Measurements from ENCODE around the gene HYPK.

Gene HYPK, protein sequence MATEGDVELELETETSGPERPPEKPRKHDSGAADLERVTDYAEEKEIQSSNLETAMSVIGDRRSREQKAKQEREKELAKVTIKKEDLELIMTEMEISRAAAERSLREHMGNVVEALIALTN

DNA sequence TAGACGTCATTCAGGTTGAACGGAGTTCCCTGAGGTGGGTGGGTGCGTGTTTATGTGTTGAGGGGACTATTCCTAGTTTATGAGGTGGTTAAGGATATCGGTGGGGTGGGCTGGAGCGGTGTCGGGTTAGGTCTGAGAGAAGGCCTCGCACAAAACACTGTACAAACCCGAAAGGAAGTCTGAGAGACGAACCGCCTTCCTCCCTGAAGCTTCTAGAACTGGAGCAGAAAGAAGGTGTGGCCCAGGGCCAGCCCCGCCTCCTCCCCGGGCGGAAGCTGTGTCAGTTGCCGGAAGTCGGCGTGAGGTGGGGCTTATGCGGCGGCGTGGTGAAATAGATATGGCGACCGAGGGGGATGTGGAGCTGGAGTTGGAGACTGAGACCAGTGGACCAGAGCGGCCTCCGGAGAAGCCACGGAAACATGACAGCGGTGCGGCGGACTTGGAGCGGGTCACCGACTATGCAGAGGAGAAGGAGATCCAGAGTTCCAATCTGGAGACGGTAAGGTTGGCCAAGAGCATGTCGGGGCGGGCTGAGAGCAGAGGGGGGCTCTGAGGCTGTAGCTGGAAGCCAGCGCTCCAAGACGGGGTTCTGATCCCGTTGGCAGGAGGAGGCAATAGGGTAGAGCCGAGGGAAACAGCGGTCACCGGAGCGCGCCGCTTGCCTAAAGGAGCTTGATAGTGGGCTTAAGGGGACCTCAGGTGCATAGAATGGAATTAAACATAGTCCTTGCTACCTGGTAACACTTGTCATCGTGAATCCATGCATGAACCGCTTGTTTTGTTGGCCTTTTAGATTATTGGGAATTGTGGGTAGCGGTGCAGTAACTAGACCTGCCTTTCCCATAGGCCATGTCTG is at the start of gene HYPK:
Gene HYPK (plus strand): TSS at position 314 of the 856 bp plus-strand sequence. CDS start 24 bp downstream, at position 338.
- peak; percentile 90 for FAIRE-seq

DNA sequence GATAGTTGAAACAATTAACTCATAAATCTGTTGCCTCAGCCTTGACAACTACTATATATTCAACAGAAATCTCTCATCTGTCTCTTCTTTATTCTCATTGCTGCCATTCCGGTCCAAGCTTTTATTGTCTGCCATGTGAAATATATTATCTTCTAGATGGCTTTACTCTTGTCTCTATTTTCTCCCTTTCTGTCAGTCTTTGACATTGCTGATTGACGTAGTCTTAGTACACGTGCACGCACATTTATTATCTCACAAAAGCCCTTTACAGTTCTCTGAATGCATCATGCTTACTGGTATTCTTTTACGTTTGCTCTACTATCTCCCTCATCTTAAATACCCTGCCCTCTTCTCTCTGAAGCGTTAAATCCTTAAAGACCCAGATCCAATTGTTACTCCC is 48.5 kb upstream of the HYPK start:
- no peak for FAIRE-seq

DNA sequence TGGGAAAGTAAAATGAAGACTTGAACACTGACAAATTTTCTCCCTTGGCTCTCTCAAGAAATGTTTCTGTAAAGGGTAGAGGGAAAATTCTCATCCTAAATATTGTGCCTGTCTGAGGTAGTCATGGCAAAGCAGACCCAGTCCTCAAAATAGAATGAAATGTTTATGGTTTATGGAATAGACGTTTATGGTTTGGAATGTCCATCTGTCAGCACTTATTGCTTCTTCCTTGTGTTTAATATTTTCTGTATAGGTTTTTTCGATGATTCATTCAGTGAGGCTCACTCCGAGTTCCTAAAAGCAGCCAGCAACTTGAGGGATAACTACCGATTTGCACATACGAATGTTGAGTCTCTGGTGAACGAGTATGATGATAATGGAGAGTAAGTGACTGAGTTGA is 37.6 kb upstream of the HYPK start:
- no peak for FAIRE-seq

DNA sequence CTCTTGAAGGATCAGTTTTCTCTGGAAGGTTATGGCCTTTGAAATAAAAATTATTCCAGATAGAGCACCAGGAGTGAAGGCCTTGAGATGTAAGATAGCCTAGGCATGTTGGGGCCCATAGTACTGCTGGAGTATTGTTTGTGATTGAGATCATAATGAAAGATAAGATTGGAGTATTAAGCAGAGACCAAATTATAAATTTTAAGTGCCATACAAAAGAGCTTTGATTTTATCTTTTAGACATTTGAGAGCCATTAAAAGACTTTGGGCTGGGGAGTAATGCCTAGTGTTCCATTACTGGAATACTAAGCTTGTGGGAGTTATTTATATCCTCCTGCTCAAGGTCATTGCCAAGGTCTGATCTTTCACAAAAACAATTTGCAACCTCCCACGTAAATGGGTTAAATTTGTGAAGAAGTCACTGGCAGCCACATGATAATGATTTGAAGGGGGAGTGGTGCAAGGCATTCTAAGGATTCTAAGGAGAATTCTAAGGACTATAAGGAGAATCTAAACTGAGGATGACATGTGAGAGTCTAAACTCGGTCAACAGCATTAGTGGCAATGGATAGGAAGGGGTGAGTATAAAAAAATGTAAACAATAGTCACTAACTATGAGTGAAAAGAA is 36.5 kb upstream of the HYPK start:
- FAIRE-seq: no peak

DNA sequence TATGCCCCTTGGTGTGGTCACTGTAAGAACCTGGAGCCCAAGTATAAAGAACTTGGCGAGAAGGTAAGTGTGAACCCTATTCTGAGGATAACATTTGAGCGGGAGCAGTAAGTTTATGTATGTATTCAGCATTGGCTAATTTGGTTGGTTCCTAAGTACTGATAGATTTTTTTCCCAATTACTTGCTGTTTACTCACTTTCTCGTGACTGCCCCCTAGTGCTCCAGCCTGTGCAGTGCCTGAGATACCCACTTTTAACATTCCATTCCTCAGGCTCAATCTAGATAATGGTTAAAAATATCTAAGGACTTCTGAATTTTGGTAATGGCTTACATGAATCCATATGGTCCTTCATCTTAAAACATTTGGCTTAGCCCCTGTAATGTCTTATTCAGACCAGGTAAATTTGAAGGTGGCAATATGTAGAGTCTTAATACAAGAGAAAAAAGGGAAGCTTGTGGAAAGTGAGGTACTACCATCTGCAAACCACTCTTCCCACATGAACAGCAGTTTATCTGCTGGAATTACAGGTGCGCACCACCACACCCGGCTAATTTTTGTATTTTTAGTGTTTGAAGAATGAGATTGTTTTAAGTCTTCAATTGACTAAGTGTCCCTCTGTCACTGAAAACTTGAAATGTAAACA is 30.7 kb upstream of the HYPK start:
- FAIRE-seq: peak; percentile 91

DNA sequence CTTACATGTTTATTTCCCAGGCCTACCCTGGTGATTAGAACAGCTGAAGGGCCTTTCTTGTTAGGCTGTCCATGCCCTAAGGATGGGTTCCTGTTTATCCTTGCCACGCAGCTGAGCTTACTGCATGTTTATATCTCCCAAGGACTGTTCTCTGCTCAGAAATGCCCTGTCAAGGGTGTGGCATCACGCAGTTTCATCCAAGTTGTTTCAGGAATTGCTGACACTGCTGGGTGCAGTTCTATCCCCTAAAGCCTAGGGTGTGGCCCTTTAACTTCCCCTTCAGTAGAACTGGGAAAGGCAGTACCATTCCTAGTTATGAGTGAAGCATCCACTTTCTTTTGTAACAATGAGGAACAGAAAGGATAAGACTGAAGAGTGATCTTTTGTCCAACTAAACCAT is 28.6 kb upstream of the HYPK start:
- FAIRE-seq: no peak

DNA sequence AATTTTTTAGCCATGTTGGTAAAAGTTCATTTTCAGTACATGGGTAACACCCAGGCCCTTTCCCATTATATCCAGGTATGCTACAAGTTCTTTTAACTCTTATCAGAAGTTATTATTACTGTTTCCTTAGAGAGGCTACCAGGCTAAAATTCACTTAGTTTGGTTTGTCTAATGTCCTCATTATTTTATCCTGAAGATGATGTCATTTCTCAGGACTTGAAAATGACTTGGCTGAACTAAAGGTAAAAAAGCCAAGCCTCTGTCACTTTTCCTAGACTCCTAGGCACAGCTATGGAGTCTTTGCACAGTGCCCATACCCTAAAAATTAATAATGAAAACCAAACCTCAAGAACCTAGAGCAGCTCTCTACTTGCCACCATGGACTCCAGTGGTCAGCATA is 27.8 kb upstream of the HYPK start:
- FAIRE-seq: no peak

DNA sequence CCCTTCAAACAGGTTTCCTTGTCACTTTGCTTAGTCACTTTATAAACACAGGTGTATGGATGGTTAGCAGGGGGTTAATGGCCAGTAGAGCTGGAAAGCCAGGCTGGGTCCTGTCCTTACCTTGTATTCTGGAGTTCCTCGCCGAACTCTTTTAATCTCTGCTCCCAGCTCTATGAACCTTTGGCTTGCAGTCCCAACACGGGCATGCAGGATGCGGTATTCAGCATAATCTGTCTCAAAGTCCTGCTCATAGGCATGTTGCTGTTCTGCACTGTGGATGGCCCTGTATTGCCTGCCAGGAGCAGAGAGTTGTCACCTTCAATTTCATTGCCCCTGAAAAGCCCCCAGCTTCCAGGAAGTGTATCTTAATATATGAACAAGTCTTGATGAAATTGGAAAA is 26.3 kb upstream of the HYPK start:
- FAIRE-seq: no peak

DNA sequence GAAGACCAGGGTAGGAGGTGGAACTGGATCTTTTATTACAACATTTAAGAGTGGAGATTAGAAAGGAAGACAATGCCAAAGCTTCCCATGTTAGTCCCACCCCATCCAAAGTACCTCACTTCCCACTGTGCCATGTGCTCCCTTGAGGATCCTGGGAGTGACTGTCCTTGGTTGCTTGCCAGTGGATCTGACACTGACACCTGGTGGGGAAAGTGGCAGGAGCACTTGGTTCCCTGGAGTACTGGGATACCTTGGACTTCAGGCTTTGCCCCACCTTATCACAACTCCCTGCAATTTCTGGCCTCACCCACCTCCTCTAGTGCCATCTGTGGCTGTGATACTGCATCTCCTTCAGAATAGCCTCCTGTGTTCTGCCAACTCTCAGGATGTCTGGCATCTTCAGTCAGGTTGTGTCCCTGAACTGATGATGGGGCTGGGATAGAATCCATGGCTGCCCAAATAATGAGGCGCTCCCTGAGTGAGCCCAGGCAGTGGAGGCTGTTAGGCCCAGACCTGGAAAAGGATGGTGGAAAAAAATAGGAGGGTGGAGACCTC is 24.9 kb upstream of the HYPK start:
- FAIRE-seq: peak; percentile 66

DNA sequence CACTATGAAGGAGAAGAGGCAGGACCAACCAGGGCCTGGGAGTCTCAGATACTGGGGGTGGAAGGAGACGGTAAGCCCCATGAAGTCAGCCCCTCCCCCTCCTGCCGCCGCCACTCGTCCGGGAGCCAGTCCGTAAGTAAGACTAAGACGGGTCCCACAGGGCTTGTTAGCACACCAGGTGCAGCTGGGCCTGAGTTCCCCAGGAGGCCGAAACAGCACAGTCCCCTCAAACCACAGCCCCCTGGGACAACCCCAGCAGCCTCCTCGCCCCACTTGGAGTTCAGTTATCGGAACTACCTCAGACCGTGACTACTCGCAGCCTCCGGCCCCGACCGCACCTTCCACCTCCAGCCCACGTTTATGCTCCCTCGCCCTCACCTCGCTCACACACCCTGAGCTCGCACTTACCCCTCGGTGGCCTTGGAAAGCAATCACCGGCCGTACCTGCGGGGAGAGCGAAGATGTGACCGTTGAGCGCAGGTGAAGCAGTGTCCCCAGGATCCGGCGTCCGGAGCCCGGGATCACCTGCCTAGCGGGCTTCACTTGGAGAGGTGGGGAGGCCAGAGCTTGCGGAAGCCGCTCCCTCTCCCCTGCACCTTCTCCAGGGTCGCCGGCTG is 24.2 kb upstream of the HYPK start:
- no peak for FAIRE-seq

DNA sequence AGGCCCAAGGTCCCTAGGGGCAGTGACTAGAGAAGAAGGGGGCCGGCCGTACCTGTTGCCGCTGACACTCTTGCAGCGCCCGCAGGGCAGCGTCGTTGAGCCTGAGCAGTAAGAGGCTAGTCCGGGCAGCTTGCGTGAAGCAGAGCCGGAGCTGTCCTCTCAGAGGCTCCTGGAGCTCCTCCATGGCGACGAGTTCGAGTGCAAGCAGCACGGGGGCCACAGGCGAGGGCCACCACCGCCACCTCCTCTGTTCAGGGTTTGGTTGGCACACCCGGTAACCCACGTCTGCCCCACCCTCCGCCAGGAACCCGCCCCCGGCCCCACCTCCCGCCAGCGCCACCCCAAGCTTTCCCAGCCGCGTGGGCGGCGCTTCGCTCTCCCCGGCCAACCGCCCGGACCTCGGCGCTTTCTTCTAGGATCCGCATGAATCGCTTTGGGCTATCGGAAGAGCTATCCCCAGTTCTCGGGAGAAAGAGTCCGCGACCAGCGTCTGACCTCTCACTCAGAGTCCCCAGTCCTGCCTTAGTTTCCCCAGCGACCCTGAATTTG is 23.6 kb upstream of the HYPK start, which contains the start of gene ELL3:
Gene ELL3 (minus strand): TSS at position 249 of the 549 bp plus-strand sequence. CDS start 65 bp downstream, at position 184.
- FAIRE-seq: no peak

DNA sequence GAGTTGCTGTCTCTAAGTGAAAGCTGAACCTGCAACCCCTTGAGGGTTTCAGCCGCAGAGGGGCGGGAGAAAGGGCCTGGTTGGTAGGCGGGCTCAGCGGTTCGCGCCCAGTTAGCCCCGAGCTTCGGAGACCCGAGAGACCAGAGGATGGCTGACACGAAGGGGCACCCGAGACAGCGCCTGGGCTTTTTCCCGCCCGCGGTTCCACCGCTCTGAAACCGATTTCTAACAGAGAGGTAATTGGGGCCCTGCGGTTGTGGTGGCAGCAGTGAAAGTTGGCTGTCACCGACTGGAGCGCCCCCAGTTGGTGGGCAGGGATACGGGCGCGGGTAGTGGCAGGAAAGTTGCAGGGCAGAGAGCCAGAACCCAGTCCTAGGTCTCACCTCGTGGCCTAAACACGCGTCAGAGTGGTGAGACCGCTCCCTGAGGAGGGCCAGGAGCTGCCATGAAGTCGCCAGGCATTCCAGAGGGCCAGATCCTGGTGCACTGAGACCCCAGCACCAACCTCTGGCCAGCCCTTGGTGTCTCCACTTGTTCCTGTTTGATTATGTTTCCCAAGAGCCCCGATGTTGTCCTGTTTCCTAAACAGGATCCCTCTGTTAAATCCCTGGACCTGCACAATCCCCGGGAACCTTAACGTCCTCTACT is 23.0 kb upstream of the HYPK start:
- FAIRE-seq: no peak

DNA sequence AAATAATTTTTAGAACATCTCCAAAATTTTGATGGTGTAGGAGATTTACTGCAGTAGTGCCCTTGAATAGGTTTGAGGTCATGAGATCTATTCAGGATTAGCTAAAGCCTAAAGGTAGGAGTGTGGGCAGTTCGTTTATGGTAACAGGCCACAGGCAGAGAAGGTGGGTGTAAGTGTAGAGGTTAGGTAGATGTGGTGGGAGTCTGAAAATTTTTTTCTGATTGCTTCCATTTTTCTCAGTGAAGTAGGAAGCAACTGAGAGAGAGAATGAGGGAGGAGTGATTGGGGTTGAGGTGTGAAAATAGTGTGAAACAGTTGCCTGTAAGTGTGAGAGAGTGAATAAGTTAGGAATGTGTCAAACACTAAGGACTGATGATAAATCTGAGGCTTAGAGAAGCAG is 21.4 kb upstream of the HYPK start:
- no peak for FAIRE-seq

DNA sequence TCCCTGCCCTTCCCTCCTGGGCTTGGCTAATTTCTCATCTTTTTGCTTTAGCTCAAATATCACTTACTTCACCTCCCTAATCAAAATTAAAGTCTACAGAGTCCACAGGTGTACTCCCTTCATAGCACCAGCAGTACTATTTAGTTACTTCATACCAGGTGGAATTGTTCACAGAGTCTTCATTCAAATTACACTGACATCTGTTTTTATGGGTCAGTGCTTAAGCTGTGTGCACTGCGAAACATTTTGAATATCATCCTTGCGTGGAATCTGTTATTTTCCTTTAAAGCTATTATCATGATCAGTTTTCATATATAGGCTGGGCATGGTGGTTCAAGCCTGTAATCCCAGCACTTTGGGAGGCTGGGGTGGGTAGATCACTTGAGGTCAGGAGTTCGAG is 11.0 kb upstream of the HYPK start:
- FAIRE-seq: no peak

DNA sequence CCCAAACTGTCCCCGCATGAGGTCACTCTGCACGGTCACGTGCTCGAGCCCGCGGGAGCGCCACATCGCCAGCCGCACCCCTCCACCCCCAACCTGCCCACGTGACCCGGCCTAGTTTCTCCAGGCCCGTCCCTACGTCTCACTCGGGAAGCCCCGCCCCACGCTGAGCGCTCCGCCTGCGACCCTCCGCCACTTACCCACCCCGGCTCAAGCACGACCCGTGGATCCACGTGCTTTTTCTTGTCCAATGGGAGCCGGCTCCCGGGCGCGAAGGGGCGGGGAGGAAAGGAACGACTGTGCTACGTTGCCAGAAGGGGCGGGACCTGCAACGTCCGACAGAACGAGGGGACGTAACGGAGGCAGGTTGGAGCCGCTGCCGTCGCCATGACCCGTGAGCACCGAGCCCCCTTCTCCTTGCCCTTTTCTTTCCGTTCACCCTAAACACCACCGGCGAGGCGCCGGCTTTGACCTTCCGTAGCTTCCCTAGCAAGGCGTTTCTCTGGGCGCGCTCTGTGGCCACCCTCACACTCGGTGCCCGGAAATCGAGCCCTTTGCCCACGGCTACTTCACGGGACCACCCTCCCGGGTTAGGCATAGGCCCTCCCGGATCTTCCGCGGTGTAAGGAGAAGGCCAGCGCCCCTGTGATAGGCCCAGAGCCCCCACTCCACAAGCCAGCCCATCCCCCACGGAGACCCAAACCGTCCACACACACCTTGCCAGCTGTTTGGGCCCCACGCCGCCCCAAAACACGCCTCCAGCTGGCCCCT is 8.2 kb upstream of the HYPK start, which contains the start of gene SERF2:
Gene SERF2 (plus strand): TSS at position 328 of the 768 bp plus-strand sequence. CDS start 57 bp downstream, at position 385.
- peak; percentile 97 for FAIRE-seq

DNA sequence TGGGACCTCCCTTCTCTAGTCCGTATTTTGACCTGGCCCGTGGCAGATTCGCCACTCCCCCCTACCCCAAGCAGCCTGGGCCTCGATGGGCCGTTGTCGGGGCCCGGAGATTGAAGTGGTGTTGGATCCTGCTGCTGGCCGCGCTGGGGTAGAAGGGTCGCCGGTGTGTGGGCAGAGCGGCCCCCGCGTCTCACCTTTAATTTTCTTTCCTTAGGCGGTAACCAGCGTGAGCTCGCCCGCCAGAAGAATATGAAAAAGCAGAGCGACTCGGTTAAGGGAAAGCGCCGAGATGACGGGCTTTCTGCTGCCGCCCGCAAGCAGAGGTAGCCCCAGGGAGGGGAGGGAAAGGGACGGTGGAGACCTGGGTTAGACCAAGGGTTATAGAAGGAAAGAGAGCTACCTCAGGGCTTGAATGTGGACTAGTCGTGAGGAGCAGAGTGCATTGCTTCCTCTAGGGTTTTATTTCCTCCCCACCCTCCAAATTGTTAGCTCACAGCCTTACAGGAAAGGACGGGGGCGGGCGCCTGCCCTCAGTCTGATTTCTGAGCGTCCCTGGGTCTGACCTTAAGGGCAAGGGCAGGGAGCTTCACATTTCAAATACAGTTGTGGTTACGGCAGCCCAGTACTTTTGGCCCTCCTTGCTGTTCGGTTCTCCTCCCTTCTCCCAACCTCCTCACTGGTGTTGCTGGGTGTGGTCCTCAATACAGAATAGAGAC is 7.5 kb upstream of the HYPK start:
- no peak for FAIRE-seq

DNA sequence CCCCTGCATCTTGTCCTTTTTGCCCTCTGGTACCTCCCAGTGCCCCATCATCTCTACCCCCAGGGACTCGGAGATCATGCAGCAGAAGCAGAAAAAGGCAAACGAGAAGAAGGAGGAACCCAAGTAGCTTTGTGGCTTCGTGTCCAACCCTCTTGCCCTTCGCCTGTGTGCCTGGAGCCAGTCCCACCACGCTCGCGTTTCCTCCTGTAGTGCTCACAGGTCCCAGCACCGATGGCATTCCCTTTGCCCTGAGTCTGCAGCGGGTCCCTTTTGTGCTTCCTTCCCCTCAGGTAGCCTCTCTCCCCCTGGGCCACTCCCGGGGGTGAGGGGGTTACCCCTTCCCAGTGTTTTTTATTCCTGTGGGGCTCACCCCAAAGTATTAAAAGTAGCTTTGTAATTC is 6.8 kb upstream of the HYPK start:
- FAIRE-seq: no peak

DNA sequence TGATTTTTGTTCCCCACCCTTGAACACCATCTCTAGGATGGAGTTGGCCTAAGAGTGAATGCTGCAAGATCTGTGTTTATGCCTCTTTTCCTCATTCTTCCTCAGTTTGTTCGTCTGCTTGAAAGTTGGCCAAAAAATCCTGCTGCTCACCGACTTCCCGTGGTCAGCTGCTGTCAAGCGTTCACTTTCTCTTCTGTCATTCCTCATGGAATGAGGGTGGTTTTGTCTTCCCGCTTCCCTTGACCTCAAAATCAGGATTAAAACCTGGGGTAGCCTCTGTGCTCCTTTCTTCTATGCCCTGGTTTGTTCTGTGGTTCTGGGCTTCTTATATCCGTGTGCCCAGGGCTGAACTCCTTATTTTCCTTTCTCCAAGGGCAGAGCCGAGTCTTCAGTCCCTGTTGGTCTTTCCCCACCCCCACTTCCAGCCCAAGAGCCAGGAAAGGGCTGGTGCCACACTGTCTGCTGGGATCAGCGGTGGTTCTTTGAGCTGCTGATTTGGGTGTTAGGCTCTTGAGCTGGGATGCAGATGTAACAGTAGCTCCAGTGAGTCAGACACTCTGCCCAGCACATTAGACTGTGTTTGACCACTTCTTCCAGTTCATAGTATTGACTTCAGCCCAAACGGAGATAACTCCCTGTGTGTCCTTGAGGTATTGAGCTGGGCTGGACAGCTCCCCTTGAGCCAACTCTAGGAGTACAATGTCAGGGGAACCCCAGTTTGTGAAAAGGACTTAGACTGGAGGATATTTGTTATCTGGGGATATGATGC is 5.9 kb upstream of the HYPK start:
- FAIRE-seq: no peak

DNA sequence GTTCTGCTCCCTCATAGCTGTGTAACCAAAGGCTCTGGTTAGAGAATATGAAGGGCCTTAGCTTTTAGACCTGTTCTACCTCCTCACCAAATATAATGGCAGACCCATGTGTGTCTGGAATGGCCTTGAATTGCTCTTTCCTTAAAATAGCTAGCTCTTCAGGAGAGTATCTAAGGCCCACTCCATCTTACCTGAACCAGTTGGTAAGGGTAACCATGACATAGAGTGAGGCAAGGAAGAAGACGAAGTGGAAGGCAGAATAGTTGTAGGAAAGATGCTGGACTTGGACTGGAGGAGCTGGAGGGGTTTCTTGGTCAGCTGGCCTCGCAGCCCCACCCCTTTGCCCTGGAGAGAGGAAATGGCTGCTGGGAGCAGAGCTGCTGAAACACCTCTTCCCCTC is 5.2 kb upstream of the HYPK start:
- no peak for FAIRE-seq

DNA sequence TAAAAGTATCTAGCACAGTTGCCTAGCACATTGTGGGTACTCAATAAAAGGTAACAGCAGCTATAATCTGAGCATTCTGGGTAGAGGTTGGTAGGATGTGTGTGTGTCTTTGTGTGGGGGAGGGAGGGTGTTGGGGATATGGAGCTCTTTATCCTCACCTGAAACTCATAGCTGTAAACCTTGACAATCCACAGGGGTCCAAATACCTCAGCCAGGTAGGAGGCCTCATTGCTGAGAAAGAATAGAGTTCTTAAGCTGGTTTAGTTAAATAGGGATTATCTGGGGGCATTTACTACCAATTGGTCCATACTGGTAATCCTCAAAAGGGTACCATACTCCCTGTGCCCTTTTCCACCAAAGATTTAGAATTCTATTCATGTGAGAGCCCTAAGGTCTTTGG is 4.4 kb upstream of the HYPK start:
- no peak for FAIRE-seq
